GDM1 (cell line): ENCODE results near the gene DCAF15.

Experiments used
- DNase-seq: peaks from one replicate; lab custom pipeline; 2025; lab: John Stamatoyannopoulos, UW

DCAF15 gene

GRCh38 chr19:13976446-13976845, 24.1 kb downstream of the DCAF15 start:
- no peak for DNase-seq

- no peak for DNase-seq
Measured at GRCh38 chr19:13977803-13978202, 25.5 kb downstream of the DCAF15 start.

GRCh38 chr19:13978351-13979243, 26.3 kb downstream of the DCAF15 start:
- DNase-seq: peak; percentile 88

GRCh38 chr19:13979244-13979615, 26.9 kb downstream of the DCAF15 start:
- DNase-seq: peak; percentile 49

- DNase-seq: no peak
Measured at GRCh38 chr19:13979686-13980085, 27.4 kb downstream of the DCAF15 start.

- DNase-seq: no peak
Measured at GRCh38 chr19:13980340-13980739, 28.0 kb downstream of the DCAF15 start.

- no peak for DNase-seq
Measured at GRCh38 chr19:13981021-13981420, 28.7 kb downstream of the DCAF15 start.

- DNase-seq: no peak
Measured at GRCh38 chr19:13981467-13981866, 29.2 kb downstream of the DCAF15 start.

GRCh38 chr19:13981988-13982501, 29.7 kb downstream of the DCAF15 start:
- no peak for DNase-seq

- DNase-seq: no peak
Measured at GRCh38 chr19:13982773-13983172, 30.5 kb downstream of the DCAF15 start.

GRCh38 chr19:13983213-13983889, 31.0 kb downstream of the DCAF15 start:
- no peak for DNase-seq

- DNase-seq: no peak
Measured at GRCh38 chr19:13984186-13984585, 31.9 kb downstream of the DCAF15 start.

GRCh38 chr19:13984875-13985741, 32.8 kb downstream of the DCAF15 start:
- DNase-seq: no peak

GRCh38 chr19:13985771-13986347, 33.5 kb downstream of the DCAF15 start:
- no peak for DNase-seq

- peak; percentile 98 for DNase-seq
Measured at GRCh38 chr19:13986348-13986904, 34.1 kb downstream of the DCAF15 start.

GRCh38 chr19:13987101-13987890, 35.0 kb downstream of the DCAF15 start:
- DNase-seq: peak; percentile 57

- DNase-seq: no peak
Measured at GRCh38 chr19:13989487-13989886, 37.2 kb downstream of the DCAF15 start.

GRCh38 chr19:13990085-13990484, 37.8 kb downstream of the DCAF15 start:
- DNase-seq: no peak

- no peak for DNase-seq
Measured at GRCh38 chr19:13992025-13992424, 39.7 kb downstream of the DCAF15 start.

- DNase-seq: no peak
Measured at GRCh38 chr19:13993590-13994300, 41.4 kb downstream of the DCAF15 start.
